ENCODE data around the gene YEATS2. TPM values are rescaled to one million over a fixed set of nuclear protein-coding genes. Genes with fewer than 3 reads are reported as not detected.

Gene YEATS2
- total and polyA plus RNA-seq, 5 experiments from 2014 or later = 4.3 to 24.3 (median 6.8) TPM

GRCh38 chr3:183810643-183811594 lies 113.3 kb downstream of the YEATS2 start:
- H3K4me3 Mint-ChIP-seq = no peak overlapping the region
- POLR2A ChIA-PET = no interaction called here
- no peaks in the 10 kb centered on the region for H3K9me3 Mint-ChIP-seq
- DNase-seq (no peak), ATAC-seq (no peak)
- H3K27me3 Mint-ChIP-seq = no peaks in the 10 kb centered on the region
- H3K4me1 Mint-ChIP-seq = peaks cover 3 to 17% (median 15%) of the 10 kb centered on the region in 4 donors
- H3K27ac Mint-ChIP-seq = peak overlapping the region in 4 of 10 donors; percentile 4 to 71 (median 46)
- H3K36me3 Mint-ChIP-seq = peaks cover 8 to 57% (median 15%) of the 10 kb centered on the region in 3 donors

GRCh38 chr3:183811638-183812037 lies 114.0 kb downstream of the YEATS2 start:
- POLR2A ChIA-PET = no interaction called here
- no peak for DNase-seq
- H3K4me3 Mint-ChIP-seq = no peak overlapping the region
- no peak for ATAC-seq
- peak overlapping the region in 4 of 10 donors; percentile 4 to 67 (median 42) for H3K27ac Mint-ChIP-seq
- H3K4me1 Mint-ChIP-seq = peaks cover 7 to 23% (median 20%) of the 10 kb centered on the region in 4 donors
- H3K36me3 Mint-ChIP-seq = peaks cover 7 to 56% (median 17%) of the 10 kb centered on the region in 3 donors
- no peaks in the 10 kb centered on the region for H3K27me3 Mint-ChIP-seq
- no peaks in the 10 kb centered on the region for H3K9me3 Mint-ChIP-seq

- Mint-ChIP-seq H3K27ac (peak overlapping the region in 8 of 10 donors; percentile 19 to 83 (median 48)), H3K4me1 (peaks cover 7 to 24% (median 20%) of the 10 kb centered on the region in 4 donors), H3K4me3 (no peak overlapping the region), H3K9me3 (no peaks in the 10 kb centered on the region), H3K36me3 (peaks cover 0 to 44% (median 16%) of the 10 kb centered on the region in 3 donors), H3K27me3 (no peaks in the 10 kb centered on the region)
- DNase-seq (no peak), ATAC-seq (no peak)
- POLR2A ChIA-PET = interaction anchor here (0.7 kb wide), 1 partner anchor 213 kb away, joined by 3 read pairs; no protein-coding TSS in a partner anchor
Observed at GRCh38 chr3:183812761-183813445, 115.3 kb downstream of the YEATS2 start.

- Mint-ChIP-seq H3K27ac (peak overlapping the region in 9 of 10 donors; percentile 33 to 95 (median 87)), H3K4me3 (peak overlapping the region in 2 of 10 donors; percentile 53 to 68), H3K27me3 (no peaks in the 10 kb centered on the region), H3K9me3 (no peaks in the 10 kb centered on the region), H3K4me1 (peaks cover 7 to 24% (median 20%) of the 10 kb centered on the region in 4 donors), H3K36me3 (peaks cover 0 to 31% (median 9%) of the 10 kb centered on the region in 3 donors)
- no peak for DNase-seq
- no peak for ATAC-seq
- POLR2A ChIA-PET = interaction anchor here (0.6 to 2.6 kb wide), 2 partner anchors 11 to 258 kb away, joined by 3 to 22 read pairs; partner anchors contain the start of gene MAP6D1
Observed at GRCh38 chr3:183814240-183814639, 116.6 kb downstream of the YEATS2 start.

- no peaks in the 10 kb centered on the region for H3K27me3 Mint-ChIP-seq
- ATAC-seq = peak; percentile 80 to 85
- peak in 4 of 10 donors; percentile 28 to 54 (median 42) for DNase-seq
- H3K9me3 Mint-ChIP-seq = no peaks in the 10 kb centered on the region
- peaks cover 0 to 20% (median 6%) of the 10 kb centered on the region in 3 donors for H3K36me3 Mint-ChIP-seq
- peaks cover 7 to 24% (median 20%) of the 10 kb centered on the region in 4 donors for H3K4me1 Mint-ChIP-seq
- POLR2A ChIA-PET = interaction anchor here (0.6 to 2.6 kb wide), 6 partner anchors 10 to 297 kb away, joined by 3 to 22 read pairs (median 6); partner anchors contain the start of genes MAP6D1 and PARL
- H3K4me3 Mint-ChIP-seq = peak overlapping the region; percentile 6 to 84 (median 69)
- H3K27ac Mint-ChIP-seq = peak overlapping the region; percentile 61 to 95 (median 90)
Observed at GRCh38 chr3:183815563-183815940, 118.0 kb downstream of the YEATS2 start.

DNA sequence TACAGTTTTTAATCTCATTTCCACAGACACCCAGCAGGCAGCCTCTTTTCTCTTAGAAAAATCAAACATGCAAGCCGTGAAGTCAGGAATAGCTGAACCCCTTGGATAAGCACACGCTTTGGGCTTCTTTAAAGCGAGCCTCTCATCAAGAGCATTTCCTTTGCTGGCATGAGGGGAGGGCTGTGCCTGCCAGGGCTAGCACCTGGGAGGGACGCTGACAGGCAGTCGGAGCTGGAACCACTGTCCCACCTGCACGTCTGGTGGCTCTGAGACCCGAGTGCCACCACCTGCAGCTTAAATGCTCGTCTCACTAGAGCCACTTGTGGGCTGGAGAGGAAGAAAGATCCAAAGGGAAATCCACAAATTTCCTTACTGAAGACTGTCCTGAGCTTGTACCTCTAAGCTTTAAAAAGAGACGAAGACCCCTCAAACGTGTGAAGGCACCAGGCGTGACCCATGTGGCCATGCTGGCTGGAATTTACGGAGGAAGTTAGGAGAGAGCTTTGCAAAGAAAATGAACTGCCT lies 118.4 kb downstream of the YEATS2 start:
- Mint-ChIP-seq H3K4me3 (peak overlapping the region; percentile 6 to 84 (median 69)), H3K9me3 (no peaks in the 10 kb centered on the region), H3K27me3 (no peaks in the 10 kb centered on the region), H3K27ac (peak overlapping the region; percentile 61 to 95 (median 90)), H3K36me3 (peaks cover 0 to 16% (median 6%) of the 10 kb centered on the region in 3 donors), H3K4me1 (peaks cover 7 to 24% (median 20%) of the 10 kb centered on the region in 4 donors)
- POLR2A ChIA-PET = interaction anchor here (0.6 to 2.6 kb wide), 4 partner anchors 9 to 298 kb away, joined by 3 to 22 read pairs (median 8); partner anchors contain the start of genes MAP6D1 and PARL
- ATAC-seq (peak; percentile 37 to 50), DNase-seq (no peak)

- Mint-ChIP-seq H3K27me3 (no peaks in the 10 kb centered on the region), H3K4me3 (peak overlapping the region in 2 of 10 donors; percentile 51 to 68), H3K27ac (peak overlapping the region in 8 of 10 donors; percentile 61 to 95 (median 90)), H3K36me3 (peaks cover 0 to 9% (median 6%) of the 10 kb centered on the region in 3 donors), H3K4me1 (peaks cover 7 to 24% (median 20%) of the 10 kb centered on the region in 4 donors), H3K9me3 (no peaks in the 10 kb centered on the region)
- no peak for ATAC-seq
- no peak for DNase-seq
- POLR2A ChIA-PET = interaction anchor here (1.7 to 2.6 kb wide), 3 partner anchors 9 to 68 kb away, joined by 6 to 22 read pairs (median 9); partner anchors contain the start of genes MAP6D1 and PARL
Observed at GRCh38 chr3:183816681-183817510, 119.3 kb downstream of the YEATS2 start.

DNA sequence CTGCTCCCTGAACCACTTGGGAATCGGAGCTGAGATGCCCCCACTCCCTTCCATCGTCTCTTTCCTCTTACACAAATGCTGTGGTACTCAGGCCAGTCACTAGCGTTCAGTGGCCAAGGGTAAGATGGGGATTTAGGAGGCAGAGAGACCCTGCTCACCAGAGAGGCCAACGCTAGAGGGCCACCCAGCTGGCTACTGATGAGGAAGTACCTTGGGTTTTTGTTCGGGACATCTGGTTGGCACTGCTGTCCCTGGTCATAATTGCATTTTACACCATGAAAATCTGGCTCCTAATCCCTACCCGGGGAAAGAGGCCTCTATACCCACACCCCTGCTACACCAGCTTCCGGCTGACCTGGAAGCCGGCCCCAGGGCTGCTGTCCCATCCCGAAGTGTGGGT lies 120.0 kb downstream of the YEATS2 start:
- Mint-ChIP-seq H3K4me1 (peaks cover 7 to 24% (median 22%) of the 10 kb centered on the region in 4 donors), H3K36me3 (peaks cover 0 to 8% (median 6%) of the 10 kb centered on the region in 3 donors), H3K27ac (peak overlapping the region in 3 of 10 donors; percentile 61 to 78 (median 68)), H3K4me3 (peak overlapping the region in 1 of 10 donors; percentile 4), H3K9me3 (no peaks in the 10 kb centered on the region), H3K27me3 (no peaks in the 10 kb centered on the region)
- DNase-seq (no peak), ATAC-seq (no peak)
- POLR2A ChIA-PET = interaction anchor here (0.6 kb wide), 1 partner anchor 32 kb away, joined by 4 read pairs; no protein-coding TSS in a partner anchor

GRCh38 chr3:183818041-183818620 lies 120.5 kb downstream of the YEATS2 start:
- Mint-ChIP-seq H3K27ac (no peak overlapping the region), H3K36me3 (peaks cover 0 to 6% (median 6%) of the 10 kb centered on the region in 3 donors), H3K4me3 (no peak overlapping the region), H3K9me3 (no peaks in the 10 kb centered on the region), H3K27me3 (no peaks in the 10 kb centered on the region), H3K4me1 (peaks cover 7 to 24% (median 22%) of the 10 kb centered on the region in 4 donors)
- POLR2A ChIA-PET = interaction anchor here (0.6 kb wide), 1 partner anchor 33 kb away, joined by 4 read pairs; no protein-coding TSS in a partner anchor
- no peak for DNase-seq
- no peak for ATAC-seq

DNA sequence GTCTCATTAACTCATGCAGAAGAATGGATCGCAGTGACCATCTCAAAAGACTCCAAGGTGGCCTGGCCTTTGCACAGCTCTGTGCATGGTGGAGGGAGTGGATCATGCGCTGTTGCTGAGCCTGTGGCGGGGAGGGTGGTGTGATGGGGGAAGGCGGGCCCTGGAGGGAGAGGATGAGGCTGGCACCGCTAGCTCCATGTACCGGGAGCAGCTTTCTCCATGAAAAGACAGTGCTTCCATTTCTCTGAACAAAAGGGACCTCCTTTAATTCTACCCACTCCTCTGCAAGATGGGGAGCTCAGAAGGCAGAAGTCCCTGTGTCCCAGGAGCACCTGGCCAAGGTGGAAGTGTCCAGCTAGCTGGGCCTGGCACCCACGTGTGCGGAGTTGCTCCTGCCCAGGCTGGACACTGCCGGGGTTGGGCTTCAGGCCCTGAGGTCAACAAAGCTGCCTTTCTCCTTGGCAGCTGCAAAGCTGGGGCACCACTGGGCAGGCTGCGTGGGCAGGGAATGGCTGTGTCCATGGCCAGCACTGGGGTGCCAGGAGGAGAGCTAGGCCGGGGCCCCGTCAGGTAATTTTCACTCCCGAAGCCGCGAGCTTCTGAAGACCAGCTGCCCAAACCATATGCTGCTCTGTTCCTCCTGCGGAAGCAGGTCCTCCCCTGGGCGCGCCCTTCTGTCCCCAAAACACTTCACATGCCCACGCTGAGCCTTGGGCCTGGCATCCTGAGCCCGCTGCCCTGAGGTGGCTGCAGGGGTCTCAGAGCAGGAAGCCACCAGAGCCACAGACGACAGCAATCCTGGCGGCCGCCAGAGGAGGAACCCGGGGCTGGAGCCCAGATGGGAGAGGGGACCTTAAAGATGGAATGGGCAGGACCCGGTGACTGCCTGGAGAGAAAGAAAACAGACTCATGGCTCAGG lies 121.4 kb downstream of the YEATS2 start:
- Mint-ChIP-seq H3K36me3 (peaks cover 0 to 6% (median 6%) of the 10 kb centered on the region in 3 donors), H3K9me3 (no peaks in the 10 kb centered on the region), H3K4me1 (peaks cover 7 to 28% (median 25%) of the 10 kb centered on the region in 4 donors), H3K4me3 (no peak overlapping the region), H3K27ac (no peak overlapping the region), H3K27me3 (no peaks in the 10 kb centered on the region)
- no peak for DNase-seq
- POLR2A ChIA-PET = no interaction called here
- ATAC-seq = no peak

All from naive thymus-derived CD8-positive, alpha-beta T cell (primary cell).